BE2C (cell line): Measurements from ENCODE around the gene AQP3.

Source experiments
- DNase-seq: peaks from one replicate; pipeline ENCODE4 v3.0.0-alpha.2; 2020
- H3K27me3 ChIP-seq: fragments of 250-450 bp; sonication (Bioruptor Pico); 2 replicates; pipeline ENCODE4 v1.5.1; 2020; ENCODE audit warnings: mild to moderate bottlenecking
- H3K36me3 ChIP-seq: fragments of 250-450 bp; sonication (Bioruptor Pico); 2 replicates; pipeline ENCODE4 v1.5.1; 2020; ENCODE audit warnings: mild to moderate bottlenecking
- H3K4me1 ChIP-seq: fragments of 250-450 bp; sonication (Bioruptor Pico); 2 replicates; pipeline ENCODE4 v1.5.1; 2020
- H3K4me3 ChIP-seq: 2 replicates; pipeline ENCODE4 v1.5.1; 2011; ENCODE audit warnings: low read depth, low read length
- H3K9me3 ChIP-seq: fragments of 250-450 bp; sonication (Bioruptor Pico); 2 replicates; pipeline ENCODE4 v1.5.1; 2020
- TF ChIP-seq, protein P1 (sequence below): IDR thresholded peaks from 2 replicates; pipeline ENCODE4 v1.5.1; 2012; ENCODE audit warnings: mild to moderate bottlenecking, low read depth, low read length

The AQP3 gene

DNA sequence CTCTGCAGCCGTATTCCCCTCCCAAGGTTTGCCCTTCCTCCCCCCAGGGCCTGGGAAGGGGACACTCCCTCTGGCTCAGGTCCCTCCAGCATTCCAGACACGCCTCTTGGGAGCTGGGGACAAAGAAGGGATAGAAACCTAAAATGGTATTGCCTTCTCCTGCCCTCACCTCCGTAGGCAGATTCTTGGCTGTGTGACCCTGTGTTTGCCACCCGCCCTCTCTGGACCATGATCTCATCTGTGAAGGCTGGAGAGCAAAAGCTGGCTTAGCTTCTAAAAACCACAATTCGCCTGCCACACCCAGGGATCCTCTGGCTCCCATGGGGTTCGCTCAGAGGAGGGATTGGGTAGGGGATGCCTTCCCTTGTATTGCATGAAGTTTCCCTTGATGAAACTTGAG lies 7.7 kb downstream of the AQP3 start:
- H3K27me3 ChIP-seq = no peaks in the 10 kb centered on the region
- H3K4me3 ChIP-seq = no peak overlapping the region
- H3K36me3 ChIP-seq = no peaks in the 10 kb centered on the region
- TF ChIP-seq, protein P1, sequence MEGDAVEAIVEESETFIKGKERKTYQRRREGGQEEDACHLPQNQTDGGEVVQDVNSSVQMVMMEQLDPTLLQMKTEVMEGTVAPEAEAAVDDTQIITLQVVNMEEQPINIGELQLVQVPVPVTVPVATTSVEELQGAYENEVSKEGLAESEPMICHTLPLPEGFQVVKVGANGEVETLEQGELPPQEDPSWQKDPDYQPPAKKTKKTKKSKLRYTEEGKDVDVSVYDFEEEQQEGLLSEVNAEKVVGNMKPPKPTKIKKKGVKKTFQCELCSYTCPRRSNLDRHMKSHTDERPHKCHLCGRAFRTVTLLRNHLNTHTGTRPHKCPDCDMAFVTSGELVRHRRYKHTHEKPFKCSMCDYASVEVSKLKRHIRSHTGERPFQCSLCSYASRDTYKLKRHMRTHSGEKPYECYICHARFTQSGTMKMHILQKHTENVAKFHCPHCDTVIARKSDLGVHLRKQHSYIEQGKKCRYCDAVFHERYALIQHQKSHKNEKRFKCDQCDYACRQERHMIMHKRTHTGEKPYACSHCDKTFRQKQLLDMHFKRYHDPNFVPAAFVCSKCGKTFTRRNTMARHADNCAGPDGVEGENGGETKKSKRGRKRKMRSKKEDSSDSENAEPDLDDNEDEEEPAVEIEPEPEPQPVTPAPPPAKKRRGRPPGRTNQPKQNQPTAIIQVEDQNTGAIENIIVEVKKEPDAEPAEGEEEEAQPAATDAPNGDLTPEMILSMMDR = no peak
- no peak for DNase-seq
- H3K4me1 ChIP-seq = no peaks in the 10 kb centered on the region; the same call in 1 of the 2 replicates
- no peaks in the 10 kb centered on the region for H3K9me3 ChIP-seq

DNA sequence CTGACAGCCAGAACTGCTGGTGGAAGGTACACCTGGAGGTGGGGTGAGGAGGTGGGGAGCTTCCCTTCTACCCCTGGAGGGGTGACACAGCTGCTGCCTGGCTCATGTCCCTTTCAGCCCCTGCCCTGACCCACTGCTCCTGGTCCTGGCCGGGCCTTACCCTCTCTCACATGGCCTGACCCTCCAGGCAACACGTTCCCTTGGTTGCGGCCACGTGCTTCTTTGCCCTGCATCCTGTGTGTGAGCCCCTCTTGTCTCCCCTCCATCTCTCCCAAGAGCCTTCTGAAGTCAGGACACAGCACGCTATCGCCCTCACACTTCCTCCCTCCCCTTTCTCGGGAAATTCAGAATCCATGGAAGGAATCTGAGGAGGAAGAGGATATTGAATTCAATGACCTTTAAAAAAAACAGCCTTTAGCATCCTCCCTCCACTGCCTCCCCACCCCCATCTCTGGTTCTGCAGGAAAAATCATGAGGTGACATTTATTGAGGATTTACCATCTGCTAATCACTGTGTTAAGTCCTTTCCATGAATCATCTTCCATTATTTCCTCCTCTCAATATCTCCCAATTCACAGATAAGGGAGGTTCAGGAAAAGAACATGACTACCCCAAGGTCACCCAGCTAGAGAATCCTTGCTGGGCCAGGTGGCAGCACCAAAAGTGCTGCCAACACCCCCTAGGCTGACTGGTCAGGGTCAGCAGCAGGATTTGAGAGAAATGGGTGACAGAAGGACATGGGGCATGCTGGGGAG lies 8.3 kb downstream of the AQP3 start:
- no peak overlapping the region for H3K4me3 ChIP-seq
- no peak for DNase-seq
- TF ChIP-seq, protein P1 = no peak
- no peaks in the 10 kb centered on the region; the same call in 1 of the 2 replicates for H3K4me1 ChIP-seq
- no peaks in the 10 kb centered on the region for H3K9me3 ChIP-seq
- no peaks in the 10 kb centered on the region for H3K36me3 ChIP-seq
- H3K27me3 ChIP-seq = no peaks in the 10 kb centered on the region

DNA sequence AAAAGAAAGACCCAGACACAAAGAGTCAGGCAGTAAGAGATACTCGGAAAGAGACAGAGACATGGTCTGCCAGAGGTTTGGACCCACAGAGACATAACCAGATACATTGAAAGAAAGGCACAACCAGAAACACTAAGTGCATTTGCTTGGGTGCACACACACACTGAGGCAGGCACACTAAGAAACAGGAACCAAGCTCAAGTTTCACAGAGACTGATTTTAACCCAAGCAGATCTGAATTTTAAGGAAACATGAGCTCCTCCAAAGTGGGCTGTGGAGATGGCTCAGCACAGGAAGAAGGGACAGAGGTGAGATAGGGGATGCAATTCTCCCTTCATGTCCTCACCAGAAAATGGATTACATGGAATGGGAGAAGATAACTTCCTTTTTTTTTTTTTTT lies 9.5 kb downstream of the AQP3 start:
- no peak for DNase-seq
- no peak overlapping the region for H3K4me3 ChIP-seq
- no peaks in the 10 kb centered on the region; the same call in 1 of the 2 replicates for H3K4me1 ChIP-seq
- H3K36me3 ChIP-seq = no peaks in the 10 kb centered on the region
- TF ChIP-seq, protein P1 = no peak
- H3K9me3 ChIP-seq = no peaks in the 10 kb centered on the region
- no peaks in the 10 kb centered on the region for H3K27me3 ChIP-seq

DNA sequence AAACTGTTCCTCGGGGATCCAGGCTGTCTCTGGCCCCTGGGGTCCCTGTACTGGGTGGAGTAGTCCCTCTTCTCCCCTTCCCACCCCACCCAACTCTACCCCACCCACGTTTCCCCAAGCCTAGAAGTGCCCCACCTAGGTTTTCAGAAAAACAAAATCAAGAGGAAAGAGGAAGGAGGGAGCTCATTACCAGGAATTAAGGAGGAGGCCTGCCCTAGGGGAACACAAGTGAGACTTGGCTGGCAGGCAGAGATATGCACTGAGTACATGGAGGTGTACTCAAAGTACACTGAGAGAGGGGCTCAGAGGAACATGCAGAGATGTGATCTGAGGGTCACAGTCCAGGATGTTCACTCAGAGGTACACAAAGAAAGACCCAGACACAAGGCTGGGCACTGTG lies 10.2 kb downstream of the AQP3 start:
- Histone ChIP-seq H3K4me1 (no peaks in the 10 kb centered on the region; the same call in 1 of the 2 replicates), H3K9me3 (no peaks in the 10 kb centered on the region), H3K36me3 (no peaks in the 10 kb centered on the region), H3K4me3 (no peak overlapping the region), H3K27me3 (no peaks in the 10 kb centered on the region)
- no peak for DNase-seq
- TF ChIP-seq, protein P1 = no peak

DNA sequence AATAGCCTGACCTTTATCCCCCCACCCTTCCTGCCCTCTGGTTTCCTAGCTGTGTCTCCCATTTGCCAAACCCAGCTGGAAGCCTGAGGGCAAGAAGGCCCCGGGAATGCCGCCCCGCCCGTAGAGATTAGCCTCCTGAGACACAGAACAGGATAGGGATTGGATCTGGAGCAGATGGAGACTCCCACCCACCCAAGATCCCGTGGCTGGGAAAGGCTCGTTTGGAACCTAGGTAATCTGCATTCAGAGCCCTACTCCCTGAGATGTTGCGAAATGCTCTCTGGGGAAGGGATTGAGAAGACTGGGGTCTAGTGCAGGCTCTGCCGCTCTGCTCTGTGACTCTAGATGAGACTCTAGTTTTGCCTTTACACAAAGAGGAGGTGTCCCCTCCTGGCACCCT lies 10.9 kb downstream of the AQP3 start:
- H3K36me3 ChIP-seq = no peaks in the 10 kb centered on the region
- TF ChIP-seq, protein P1 = no peak
- H3K9me3 ChIP-seq = no peaks in the 10 kb centered on the region
- H3K4me3 ChIP-seq = no peak overlapping the region
- H3K27me3 ChIP-seq = no peaks in the 10 kb centered on the region
- peak; percentile 54 for DNase-seq
- H3K4me1 ChIP-seq = no peaks in the 10 kb centered on the region; the same call in 1 of the 2 replicates

DNA sequence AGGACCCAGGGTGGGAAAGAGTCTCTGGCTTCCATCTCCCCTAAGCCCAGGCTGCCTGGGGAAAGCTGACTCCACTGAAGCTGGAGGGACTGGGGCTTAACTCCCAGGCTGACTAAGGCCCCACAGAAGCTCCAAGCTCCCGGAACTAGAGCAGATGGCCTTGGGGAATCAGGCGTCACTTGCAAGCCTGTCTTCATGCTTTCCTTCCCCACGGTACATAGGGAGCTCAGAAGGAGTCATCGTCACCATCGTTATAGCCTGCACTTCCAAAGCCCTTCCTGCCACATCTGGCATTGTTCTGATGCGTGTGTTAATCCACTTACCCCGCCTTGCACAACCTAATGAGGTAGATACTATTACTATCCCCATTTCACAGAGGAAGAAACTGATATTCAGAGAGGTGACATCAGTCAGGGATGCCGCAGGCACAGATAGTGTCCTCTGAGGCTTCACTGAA lies 11.5 kb downstream of the AQP3 start:
- DNase-seq = no peak
- H3K36me3 ChIP-seq = no peaks in the 10 kb centered on the region
- H3K27me3 ChIP-seq = no peaks in the 10 kb centered on the region
- no peak overlapping the region for H3K4me3 ChIP-seq
- H3K9me3 ChIP-seq = no peaks in the 10 kb centered on the region
- H3K4me1 ChIP-seq = no peaks in the 10 kb centered on the region; the same call in 1 of the 2 replicates
- TF ChIP-seq, protein P1 = no peak
